Neural cell (in vitro differentiated cells): ENCODE results near the gene EIF4A3. TPM values are rescaled to one million over a fixed set of nuclear protein-coding genes. Genes with fewer than 3 reads are reported as not detected.

Experiments used
- H2AFZ ChIP-seq: fragments of 200-600, 300-800 bp; sonication (generic), shearing (Covaris generic); 2 replicates; pipeline ENCODE4 v1.6.0; 2014; ENCODE audit warnings: low read depth, mild to moderate bottlenecking, antibody characterized with exemption, low read length, moderate library complexity
- H3F3A ChIP-seq: fragments of 200-600 bp; shearing (Covaris generic); 2 replicates; pipeline ENCODE4 v1.6.1; 2016; ENCODE audit warnings: mild to moderate bottlenecking, moderate library complexity, mixed read lengths, antibody characterized with exemption, low read length; ENCODE audit not compliant: insufficient read depth, poor library complexity, severe bottlenecking
- H3K27ac ChIP-seq: fragments of 200-600, 300-800 bp; sonication (generic), shearing (Covaris generic); 2 replicates; pipeline ENCODE4 v1.5.1; 2014; ENCODE audit warnings: mild to moderate bottlenecking, low read length, moderate library complexity
- H3K27me3 ChIP-seq: fragments of 300-800, 200-600 bp; sonication (generic), shearing (Covaris generic); 2 replicates; pipeline ENCODE4 v1.6.0; 2014; ENCODE audit warnings: mild to moderate bottlenecking, low read depth, low read length, moderate library complexity; ENCODE audit not compliant: insufficient read depth
- H3K36me3 ChIP-seq: fragments of 300-800, 200-600 bp; sonication (generic), shearing (Covaris generic); 2 replicates; pipeline ENCODE4 v1.5.1; 2014; ENCODE audit warnings: mild to moderate bottlenecking, antibody characterized with exemption, low read length, moderate library complexity; ENCODE audit not compliant: insufficient read depth
- H3K4me2 ChIP-seq: fragments of 300-800, 200-600 bp; sonication (generic), shearing (Covaris generic); 2 replicates; pipeline ENCODE4 v1.6.0; 2014; ENCODE audit warnings: mild to moderate bottlenecking, low read length
- H3K4me3 ChIP-seq: fragments of 300-800, 200-600 bp; sonication (generic), shearing (Covaris generic); 2 replicates; pipeline ENCODE4 v1.5.1; 2014; ENCODE audit warnings: mild to moderate bottlenecking, low read length, moderate library complexity
- H3K79me2 ChIP-seq: fragments of 200-600 bp; shearing (Covaris generic); replicated peaks from 2 replicates; pipeline ENCODE4 v1.6.0; 2014; ENCODE audit warnings: mild to moderate bottlenecking, low read length, moderate library complexity; ENCODE audit not compliant: insufficient read depth
- H3K9ac ChIP-seq: fragments of 300-800, 200-600 bp; sonication (generic), shearing (Covaris generic); 2 replicates; pipeline ENCODE4 v1.6.1; 2016; ENCODE audit warnings: mild to moderate bottlenecking, low read length, mixed read lengths
- H3K9me2 ChIP-seq: fragments of 200-600 bp; shearing (Covaris generic); 2 replicates; pipeline ENCODE4 v1.6.1; 2016; ENCODE audit warnings: mild to moderate bottlenecking, low read length, mixed read lengths; ENCODE audit not compliant: insufficient read depth
- H3K9me3 ChIP-seq: fragments of 200-600, 300-800 bp; sonication (generic), shearing (Covaris generic); 2 replicates; pipeline ENCODE4 v1.6.1; 2016; ENCODE audit warnings: mild to moderate bottlenecking, mixed run types, low read length, moderate library complexity, mixed read lengths
- H4K20me1 ChIP-seq: fragments of 200-600 bp; shearing (Covaris generic); 2 replicates; pipeline ENCODE4 v1.6.1; 2016; ENCODE audit warnings: mild to moderate bottlenecking, mixed run types; ENCODE audit not compliant: insufficient read depth
- CTCF ChIP-seq: fragments of 450-650 bp; IDR thresholded peaks from 2 replicates; pipeline ENCODE4 v1.5.1; 2014; ENCODE audit warnings: antibody characterized with exemption, mild to moderate bottlenecking, moderate library complexity; ENCODE audit not compliant: poor library complexity, severe bottlenecking
- EP300 ChIP-seq: fragments of 450-650 bp; conservative IDR thresholded peaks from 2 replicates; pipeline ENCODE4 v1.6.1; 2014; ENCODE audit warnings: antibody characterized with exemption, mild to moderate bottlenecking, moderate library complexity; ENCODE audit not compliant: poor library complexity, severe bottlenecking
- EZH2 ChIP-seq: fragments of 200-600, 300-800 bp; shearing (Covaris generic), sonication (generic); IDR thresholded peaks from 2 replicates; pipeline ENCODE4 v1.6.1; 2014; ENCODE audit warnings: antibody characterized with exemption, low read length, borderline replicate concordance, mild to moderate bottlenecking; ENCODE audit not compliant: insufficient read depth, poor library complexity, severe bottlenecking
- MXI1 ChIP-seq: fragments of 450-650 bp; conservative IDR thresholded peaks from 2 replicates; pipeline ENCODE4 v1.6.1; 2014; ENCODE audit warnings: antibody characterized with exemption, mild to moderate bottlenecking; ENCODE audit not compliant: poor library complexity, severe bottlenecking
- POLR2AphosphoS5 ChIP-seq: IDR thresholded peaks from 2 replicates; pipeline ENCODE4 v1.6.1; 2012
- RAD21 ChIP-seq: fragments of 450-650 bp; conservative IDR thresholded peaks from 2 replicates; pipeline ENCODE4 v1.6.1; 2014; ENCODE audit warnings: antibody characterized with exemption, mild to moderate bottlenecking, moderate library complexity
- SMC3 ChIP-seq: fragments of 450-650 bp; conservative IDR thresholded peaks from 2 replicates; pipeline ENCODE4 v1.6.1; 2014; ENCODE audit warnings: antibody characterized with exemption, mild to moderate bottlenecking, moderate library complexity; ENCODE audit not compliant: poor library complexity
- TAF1 ChIP-seq: IDR thresholded peaks from 2 replicates; pipeline ENCODE4 v1.6.1; 2012; ENCODE audit warnings: low read depth
- polyA plus RNA-seq: library from polyadenylated mRNA; depleted of rRNA; stranded (reverse); fragments of >200 nt; gene quantifications from 2 replicates; pipeline ENCODE4 v1.2.3, GENCODE V29; 2014
- TF ChIP-seq, protein P1 (sequence below): IDR thresholded peaks from 2 replicates; pipeline ENCODE4 v1.6.1; 2012; ENCODE audit warnings: borderline replicate concordance

EIF4A3 gene
- polyA plus RNA-seq, 1 donor from 2014 or later = 109 TPM

- peaks cover 8% of the 10 kb centered on the region for H3K36me3 ChIP-seq
- TF ChIP-seq EZH2 (no peak), RAD21 (no peak), POLR2AphosphoS5 (no peak), TAF1 (no peak), SMC3 (no peak), EP300 (no peak), CTCF (no peak)
- TF ChIP-seq, protein P1, sequence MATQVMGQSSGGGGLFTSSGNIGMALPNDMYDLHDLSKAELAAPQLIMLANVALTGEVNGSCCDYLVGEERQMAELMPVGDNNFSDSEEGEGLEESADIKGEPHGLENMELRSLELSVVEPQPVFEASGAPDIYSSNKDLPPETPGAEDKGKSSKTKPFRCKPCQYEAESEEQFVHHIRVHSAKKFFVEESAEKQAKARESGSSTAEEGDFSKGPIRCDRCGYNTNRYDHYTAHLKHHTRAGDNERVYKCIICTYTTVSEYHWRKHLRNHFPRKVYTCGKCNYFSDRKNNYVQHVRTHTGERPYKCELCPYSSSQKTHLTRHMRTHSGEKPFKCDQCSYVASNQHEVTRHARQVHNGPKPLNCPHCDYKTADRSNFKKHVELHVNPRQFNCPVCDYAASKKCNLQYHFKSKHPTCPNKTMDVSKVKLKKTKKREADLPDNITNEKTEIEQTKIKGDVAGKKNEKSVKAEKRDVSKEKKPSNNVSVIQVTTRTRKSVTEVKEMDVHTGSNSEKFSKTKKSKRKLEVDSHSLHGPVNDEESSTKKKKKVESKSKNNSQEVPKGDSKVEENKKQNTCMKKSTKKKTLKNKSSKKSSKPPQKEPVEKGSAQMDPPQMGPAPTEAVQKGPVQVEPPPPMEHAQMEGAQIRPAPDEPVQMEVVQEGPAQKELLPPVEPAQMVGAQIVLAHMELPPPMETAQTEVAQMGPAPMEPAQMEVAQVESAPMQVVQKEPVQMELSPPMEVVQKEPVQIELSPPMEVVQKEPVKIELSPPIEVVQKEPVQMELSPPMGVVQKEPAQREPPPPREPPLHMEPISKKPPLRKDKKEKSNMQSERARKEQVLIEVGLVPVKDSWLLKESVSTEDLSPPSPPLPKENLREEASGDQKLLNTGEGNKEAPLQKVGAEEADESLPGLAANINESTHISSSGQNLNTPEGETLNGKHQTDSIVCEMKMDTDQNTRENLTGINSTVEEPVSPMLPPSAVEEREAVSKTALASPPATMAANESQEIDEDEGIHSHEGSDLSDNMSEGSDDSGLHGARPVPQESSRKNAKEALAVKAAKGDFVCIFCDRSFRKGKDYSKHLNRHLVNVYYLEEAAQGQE = no peak
Measured at GRCh38 chr17:80133626-80133970, 13.3 kb downstream of the EIF4A3 start.

GRCh38 chr17:80132906-80133625 is 13.9 kb downstream of the EIF4A3 start:
- Histone ChIP-seq H3K9ac (no peak overlapping the region), H3K27ac (no peak overlapping the region), H3K79me2 (no peaks in the 10 kb centered on the region), H2AFZ (no peak overlapping the region), H3K27me3 (no peaks in the 10 kb centered on the region), H3F3A (no peaks in the 10 kb centered on the region), H3K36me3 (peaks cover 8% of the 10 kb centered on the region), H3K4me3 (no peak overlapping the region), H4K20me1 (no peaks in the 10 kb centered on the region), H3K4me2 (no peak overlapping the region), H3K9me2 (no peaks in the 10 kb centered on the region), H3K9me3 (no peaks in the 10 kb centered on the region)
- TF ChIP-seq TAF1 = no peak
- no peak for TF ChIP-seq EP300
- TF ChIP-seq SMC3 = no peak
- TF ChIP-seq EZH2 = no peak
- TF ChIP-seq CTCF = no peak
- TF ChIP-seq, protein P1 = no peak
- no peak for TF ChIP-seq POLR2AphosphoS5
- no peak for TF ChIP-seq MXI1
- no peak for TF ChIP-seq RAD21

More at GRCh38 chr17:80133626-80133970, 13.3 kb downstream of the EIF4A3 start:
- Histone ChIP-seq H3K27ac (no peak overlapping the region), H3K9me2 (no peaks in the 10 kb centered on the region), H4K20me1 (no peaks in the 10 kb centered on the region), H3K79me2 (no peaks in the 10 kb centered on the region), H3K9ac (no peak overlapping the region), H3K4me2 (no peak overlapping the region), H2AFZ (no peak overlapping the region), H3K27me3 (no peaks in the 10 kb centered on the region), H3K4me3 (no peak overlapping the region), H3K9me3 (no peaks in the 10 kb centered on the region), H3F3A (no peaks in the 10 kb centered on the region)
